HG03066 (cell line): ENCODE measurements around the gene RIMS1.
A peak's percentile ranks its signal among the peaks of the same experiment; 100 is the strongest.

Source experiments
- ATAC-seq: cut with Tn5 transposase; IDR thresholded peaks from one replicate; pipeline ENCODE4 v1.9.1; 2021; ENCODE audit warnings: low read depth; ENCODE audit not compliant: unreplicated experiment

RIMS1 gene

GRCh38 chr6:72403413-72403812 lies 517.1 kb downstream of the RIMS1 start:
- no peak for ATAC-seq

GRCh38 chr6:72406517-72406916 lies 520.2 kb downstream of the RIMS1 start:
- ATAC-seq = peak; percentile 84

GRCh38 chr6:72410769-72411168 lies 524.4 kb downstream of the RIMS1 start:
- ATAC-seq = no peak

DNA sequence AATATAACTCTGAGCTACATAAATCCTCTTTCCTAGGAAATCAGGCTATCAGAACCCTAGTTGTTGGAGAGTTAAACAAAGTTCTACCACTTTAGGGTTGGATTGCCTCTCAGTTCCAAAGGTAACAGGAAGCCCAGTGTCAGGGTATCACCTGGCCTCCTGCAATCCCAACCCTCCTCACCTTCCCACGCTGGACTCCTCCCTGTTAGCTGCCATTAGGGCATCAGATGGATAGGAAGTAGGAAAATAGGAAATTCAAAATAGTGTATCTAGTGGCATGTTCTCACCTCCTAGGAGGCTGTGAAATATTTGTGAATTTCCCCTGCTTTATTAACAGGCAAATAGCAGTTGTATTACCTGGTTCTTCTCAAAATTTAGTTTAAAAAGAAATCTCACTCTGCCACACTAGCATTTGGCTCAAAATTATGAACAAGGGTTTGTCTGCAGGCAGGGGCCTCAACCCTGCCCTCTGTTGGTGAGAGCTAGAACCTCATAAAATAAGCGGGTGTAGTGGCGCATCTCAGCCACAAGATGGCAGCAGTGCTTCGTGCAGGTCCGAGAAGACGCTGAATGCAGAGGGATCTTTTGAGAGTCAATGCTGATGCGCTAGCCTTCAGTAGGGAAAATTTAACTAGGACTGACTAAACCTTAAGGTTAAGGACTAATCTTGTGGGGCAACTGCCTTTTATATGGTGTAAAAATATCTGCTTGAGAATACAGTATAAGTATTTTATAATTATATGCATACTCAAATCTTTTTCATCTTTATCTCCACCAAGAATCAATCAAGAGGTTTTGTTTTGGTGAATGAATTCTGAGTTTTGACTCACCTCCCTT lies 525.7 kb downstream of the RIMS1 start:
- peak; percentile 72 for ATAC-seq

DNA sequence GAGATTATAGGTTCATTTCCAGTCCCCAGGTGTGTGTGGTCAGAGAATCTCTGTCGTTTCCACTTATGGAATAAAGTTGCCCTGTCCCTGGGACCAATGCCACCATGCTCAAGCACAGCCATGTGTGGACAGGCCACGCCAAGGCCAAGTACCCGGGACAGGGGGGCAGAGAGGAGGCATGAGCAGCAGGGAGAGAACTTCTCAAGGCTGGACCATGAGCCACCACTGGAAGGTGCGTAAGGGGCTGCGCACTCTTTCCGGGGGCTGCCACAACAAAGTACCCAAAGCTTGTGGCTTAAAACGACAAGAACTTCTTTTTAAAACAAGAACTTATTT lies 526.3 kb downstream of the RIMS1 start:
- ATAC-seq = no peak

DNA sequence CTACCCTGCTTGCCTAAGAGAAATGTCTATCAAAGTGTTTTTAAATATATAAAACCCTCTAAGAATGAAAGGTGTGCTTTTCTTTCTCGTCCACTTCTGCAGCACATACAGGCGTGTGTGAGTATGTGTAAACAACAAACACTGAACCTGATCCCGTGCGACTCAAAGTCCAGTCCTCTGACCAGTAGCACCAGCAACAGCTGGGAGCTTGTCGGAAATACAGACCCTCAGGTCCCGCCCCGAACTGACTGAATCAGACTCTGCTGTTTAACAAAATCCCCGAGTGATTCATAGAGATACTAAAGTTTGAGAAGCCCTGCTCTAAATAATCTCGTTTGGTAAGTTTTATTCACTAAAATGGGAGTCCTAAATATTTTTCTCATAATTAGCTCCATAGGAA lies 527.5 kb downstream of the RIMS1 start:
- no peak for ATAC-seq

DNA sequence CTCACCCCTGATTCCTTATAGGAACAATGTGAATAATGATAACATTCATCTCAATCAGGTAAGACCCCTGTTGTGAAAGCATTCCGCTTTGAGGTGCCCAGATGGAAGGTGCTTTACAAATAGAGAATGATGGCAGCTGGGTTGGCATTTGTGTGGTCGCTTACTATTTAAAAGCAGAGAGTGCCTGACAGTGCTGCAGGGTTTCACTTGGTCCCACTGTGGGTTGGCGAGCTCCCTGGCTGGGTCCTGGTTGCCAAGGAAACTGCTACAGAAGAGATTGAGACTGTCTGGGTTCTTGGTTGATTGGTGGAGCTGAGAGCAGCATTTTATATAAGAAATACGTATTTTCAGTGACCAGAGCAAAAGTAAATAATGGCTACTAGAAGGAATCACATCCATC lies 528.3 kb downstream of the RIMS1 start:
- ATAC-seq = no peak

- no peak for ATAC-seq
Observed at GRCh38 chr6:72416744-72417465, 530.6 kb downstream of the RIMS1 start.

GRCh38 chr6:72417759-72418158 lies 531.4 kb downstream of the RIMS1 start:
- no peak for ATAC-seq

DNA sequence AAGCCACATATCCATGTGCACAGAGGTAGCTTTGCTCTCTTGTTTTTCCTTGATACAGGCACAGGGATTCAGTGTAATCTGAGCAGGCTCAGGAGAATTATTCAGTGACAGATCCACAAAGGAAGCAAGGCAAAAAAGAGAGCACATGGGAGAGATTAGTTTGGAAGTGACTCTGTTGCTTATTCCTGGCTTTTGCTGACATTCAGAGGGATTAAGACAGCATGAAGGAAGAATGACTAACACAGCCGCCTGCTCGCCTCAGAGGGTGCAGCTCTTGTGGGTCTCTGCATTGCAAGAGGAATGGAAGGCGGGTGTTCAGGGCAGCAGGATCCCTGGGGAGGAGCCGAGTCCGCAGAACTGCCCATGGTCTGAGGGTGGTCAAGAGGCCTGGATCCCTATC lies 532.1 kb downstream of the RIMS1 start:
- no peak for ATAC-seq

DNA sequence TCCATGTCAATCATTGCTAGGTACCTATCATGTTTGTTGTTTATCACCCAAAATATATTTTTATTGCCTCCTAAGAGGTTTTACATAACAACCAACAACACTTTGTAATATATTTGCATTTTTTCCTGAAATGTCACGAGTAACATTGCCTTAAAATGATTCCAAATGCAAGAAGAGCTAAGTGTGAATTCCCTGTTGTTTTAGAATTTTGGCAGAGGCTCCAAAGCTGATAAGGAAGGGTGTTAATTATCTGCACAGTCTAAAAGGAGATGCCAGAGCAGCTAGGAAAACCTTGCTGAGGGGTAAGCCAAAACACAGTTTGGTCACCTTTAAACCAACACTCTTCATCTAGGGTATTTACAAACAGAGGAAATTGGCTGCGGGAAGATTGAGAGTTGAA lies 533.6 kb downstream of the RIMS1 start:
- ATAC-seq = no peak

DNA sequence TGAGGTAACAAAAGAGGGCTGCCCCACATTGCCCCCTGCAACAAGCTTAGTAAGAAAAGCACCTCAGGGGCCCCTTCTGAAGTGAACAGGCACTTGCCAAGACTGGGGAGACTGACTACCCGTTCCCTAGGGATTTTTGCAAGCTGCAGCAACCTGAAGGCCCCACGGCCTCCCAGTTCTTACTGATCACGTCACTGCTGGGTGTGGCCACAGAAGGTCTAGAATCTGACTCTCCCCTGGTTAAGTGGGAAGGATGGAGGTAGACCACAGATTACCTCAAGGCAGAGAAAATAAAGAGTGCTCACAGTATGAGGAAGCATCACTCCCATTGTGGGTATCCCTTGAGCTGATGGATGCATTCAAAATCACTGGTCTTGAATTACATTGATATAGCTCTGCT lies 534.1 kb downstream of the RIMS1 start:
- ATAC-seq = no peak

- ATAC-seq = no peak
Observed at GRCh38 chr6:72421387-72421786, 535.0 kb downstream of the RIMS1 start.

- no peak for ATAC-seq
Observed at GRCh38 chr6:72422171-72422570, 535.8 kb downstream of the RIMS1 start.

DNA sequence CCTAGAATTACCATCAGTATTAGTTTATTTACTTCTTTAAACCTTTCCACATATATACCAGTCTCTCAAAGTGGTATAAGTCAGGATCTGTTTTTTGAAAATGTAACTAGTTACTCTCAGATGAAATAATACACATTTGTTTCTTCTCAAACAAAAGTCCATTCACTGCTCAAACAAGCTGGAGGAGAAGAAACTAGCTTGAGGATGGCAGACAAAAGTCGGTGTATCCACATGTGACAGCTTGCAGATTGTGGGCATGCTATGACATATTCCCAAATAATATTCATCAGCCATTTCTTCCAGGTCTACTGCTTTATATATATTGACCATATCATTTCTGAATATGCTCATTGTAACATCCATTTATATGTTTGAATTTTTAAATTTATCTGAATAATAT lies 538.1 kb downstream of the RIMS1 start:
- ATAC-seq = no peak

- no peak for ATAC-seq
Observed at GRCh38 chr6:72425003-72425681, 538.8 kb downstream of the RIMS1 start.

- ATAC-seq = no peak
Observed at GRCh38 chr6:72440611-72441010, 554.3 kb downstream of the RIMS1 start.

GRCh38 chr6:72446430-72446829 lies 560.1 kb downstream of the RIMS1 start:
- no peak for ATAC-seq
